ENCODE results near the gene DCLK1.

Gene DCLK1

GRCh38 chr13:35917252-35917941, 213.8 kb downstream of the DCLK1 start:
- Histone ChIP-seq H3K4me3 (replicated peaks; ENCODE audit: low read depth, low read length) (no peak overlapping the region; the same call in 1 of the 2 replicates), H3K36me3 (ENCODE audit: control insufficient read depth, insufficient read depth, low read length) (no peaks in the 10 kb centered on the region), H3K27me3 (replicated peaks; ENCODE audit: control insufficient read depth, insufficient read depth, low read length) (no peaks in the 10 kb centered on the region)
- no peak for TF ChIP-seq CTCF (IDR thresholded peaks at IDR 0.05; ENCODE audit: insufficient read depth, low read length, poor library complexity, severe bottlenecking)
- peak; percentile 13 for DNase-seq (ENCODE audit: extremely low read depth, insufficient read length)

- no peak for TF ChIP-seq CTCF (IDR thresholded peaks at IDR 0.05; ENCODE audit: insufficient read depth, low read length, poor library complexity, severe bottlenecking)
- DNase-seq (ENCODE audit: extremely low read depth, insufficient read length) = no peak
- Histone ChIP-seq H3K27me3 (replicated peaks; ENCODE audit: control insufficient read depth, insufficient read depth, low read length) (no peaks in the 10 kb centered on the region), H3K4me3 (replicated peaks; ENCODE audit: low read depth, low read length) (no peak overlapping the region), H3K36me3 (ENCODE audit: control insufficient read depth, insufficient read depth, low read length) (no peaks in the 10 kb centered on the region)
Measured at GRCh38 chr13:35916146-35916545, 215.0 kb downstream of the DCLK1 start.

GRCh38 chr13:35914662-35915061, 216.5 kb downstream of the DCLK1 start:
- no peak for DNase-seq (ENCODE audit: extremely low read depth, insufficient read length)
- Histone ChIP-seq H3K27me3 (replicated peaks; ENCODE audit: control insufficient read depth, insufficient read depth, low read length) (no peaks in the 10 kb centered on the region), H3K36me3 (ENCODE audit: control insufficient read depth, insufficient read depth, low read length) (no peaks in the 10 kb centered on the region), H3K4me3 (replicated peaks; ENCODE audit: low read depth, low read length) (no peak overlapping the region)
- no peak for TF ChIP-seq CTCF (IDR thresholded peaks at IDR 0.05; ENCODE audit: insufficient read depth, low read length, poor library complexity, severe bottlenecking)

- TF ChIP-seq CTCF (IDR thresholded peaks at IDR 0.05; ENCODE audit: insufficient read depth, low read length, poor library complexity, severe bottlenecking) = no peak
- no peak overlapping the region for H3K4me3 ChIP-seq (replicated peaks; ENCODE audit: low read depth, low read length)
- DNase-seq (ENCODE audit: extremely low read depth, insufficient read length) = no peak
- H3K36me3 ChIP-seq (ENCODE audit: control insufficient read depth, insufficient read depth, low read length) = no peaks in the 10 kb centered on the region
- no peaks in the 10 kb centered on the region for H3K27me3 ChIP-seq (replicated peaks; ENCODE audit: control insufficient read depth, insufficient read depth, low read length)
Measured at GRCh38 chr13:35912841-35913240, 218.3 kb downstream of the DCLK1 start.

- H3K4me3 ChIP-seq (replicated peaks; ENCODE audit: low read depth, low read length) = no peak overlapping the region
- TF ChIP-seq CTCF (IDR thresholded peaks at IDR 0.05; ENCODE audit: insufficient read depth, low read length, poor library complexity, severe bottlenecking) = no peak
- DNase-seq (ENCODE audit: extremely low read depth, insufficient read length) = no peak
- no peaks in the 10 kb centered on the region for H3K27me3 ChIP-seq (replicated peaks; ENCODE audit: control insufficient read depth, insufficient read depth, low read length)
- H3K36me3 ChIP-seq (ENCODE audit: control insufficient read depth, insufficient read depth, low read length) = no peaks in the 10 kb centered on the region
Measured at GRCh38 chr13:35909837-35910540, 221.2 kb downstream of the DCLK1 start.

Data from GM06990 (cell line).